Erythroblast (primary cell): ENCODE measurements around the gene SNX1.
"Not testable (repeated sequence)": the region's sequence is repeated elsewhere in the genome, so short reads cannot be mapped to it uniquely, and the experiment has no call there.

ENCODE experiments used
- DNase-seq, 2 experiments: peaks; one replicate each; lab custom pipeline; 2025; lab: John Stamatoyannopoulos, UW
- GATA1 ChIP-seq: IDR thresholded peaks from 2 replicates; pipeline ENCODE4 v1.6.1; 2011; ENCODE audit warnings: low read depth, mild to moderate bottlenecking, control low read depth, low read length, moderate library complexity
- POLR2A ChIP-seq: IDR thresholded peaks from 2 replicates; pipeline ENCODE4 v1.6.1; 2011; ENCODE audit warnings: mild to moderate bottlenecking, low read length

The SNX1 gene

GRCh38 chr15:64095795-64096667, at the start of gene SNX1:
Gene SNX1 (plus strand): TSS chr15:64095982. CDS start chr15:64096014, 32 bp downstream.
- TF ChIP-seq GATA1 (no peak), POLR2A (peak; percentile 69)

GRCh38 chr15:64046421-64047153, 49.2 kb upstream of the SNX1 start, which contains the start of gene DAPK2:
Gene DAPK2 (minus strand): TSS chr15:64046485. CDS start chr15:64040261, 6,224 bp downstream.
- DNase-seq, result peak; percentile 73 to 86
- TF ChIP-seq GATA1 (no peak), POLR2A (no peak)

More at GRCh38 chr15:64095795-64096667, at the start of gene SNX1:
- peak; percentile 97 to 98 for DNase-seq

GRCh38 chr15:64048781-64049460, 46.9 kb upstream of the SNX1 start:
- TF ChIP-seq GATA1 (no peak), POLR2A (no peak)
- DNase-seq, result no peak

GRCh38 chr15:64050281-64051092, 45.3 kb upstream of the SNX1 start:
- TF ChIP-seq POLR2A, result no peak
- TF ChIP-seq GATA1, result no peak
- DNase-seq, result no peak

- TF ChIP-seq POLR2A, result no peak
- TF ChIP-seq GATA1, result no peak
- no peak for DNase-seq
Measured at GRCh38 chr15:64051093-64051402, 44.7 kb upstream of the SNX1 start.

- TF ChIP-seq POLR2A (no peak), GATA1 (no peak)
- no peak for DNase-seq
Measured at GRCh38 chr15:64051407-64052259, 44.1 kb upstream of the SNX1 start.

GRCh38 chr15:64052925-64053491, 42.8 kb upstream of the SNX1 start:
- DNase-seq, result no peak
- TF ChIP-seq GATA1, result no peak
- no peak for TF ChIP-seq POLR2A

GRCh38 chr15:64053674-64054073, 42.1 kb upstream of the SNX1 start:
- DNase-seq, result not testable (repeated sequence)

GRCh38 chr15:64058279-64058678, 37.5 kb upstream of the SNX1 start:
- TF ChIP-seq POLR2A (no peak), GATA1 (no peak)
- DNase-seq, result peak in 1 of 2 experiments; percentile 10

- DNase-seq, result not testable (repeated sequence)
Measured at GRCh38 chr15:64059104-64059503, 36.7 kb upstream of the SNX1 start.

- TF ChIP-seq POLR2A (no peak), GATA1 (no peak)
- no peak for DNase-seq
Measured at GRCh38 chr15:64060716-64061115, 35.1 kb upstream of the SNX1 start.

- no peak for DNase-seq
- TF ChIP-seq GATA1 (no peak), POLR2A (no peak)
Measured at GRCh38 chr15:64066451-64066850, 29.3 kb upstream of the SNX1 start.

- peak; percentile 56 to 78 for DNase-seq
- no peak for TF ChIP-seq POLR2A
- TF ChIP-seq GATA1, result no peak
Measured at GRCh38 chr15:64067564-64068030, 28.2 kb upstream of the SNX1 start.
